Thymus (tissue), 11 donors: ENCODE results near the gene NPNT. TPM values are rescaled to one million over a fixed set of nuclear protein-coding genes. Genes with fewer than 3 reads are reported as not detected.

Experiments
- DNase-seq, 9 donors: peaks; one replicate each; pipeline ENCODE4 v3.0.0-alpha.2; 2013; ENCODE audit warnings: low spot score in 9 of 9, low read depth in 6 of 9, missing footprints in 1 of 9
- H3K27ac ChIP-seq, 2 donors: one replicate each; pipeline ENCODE4 v1.5.1; 2013; ENCODE audit warnings: control low read depth in 1 of 2, low read depth in 1 of 2, low read length in 1 of 2, mild to moderate bottlenecking in 1 of 2, moderate library complexity in 1 of 2
- H3K27me3 ChIP-seq, 2 donors: one replicate each; pipeline ENCODE4 v1.5.1; 2013; ENCODE audit warnings: low read length in 1 of 2; ENCODE audit not compliant: control insufficient read depth in 2 of 2, insufficient read depth in 1 of 2
- H3K36me3 ChIP-seq, 2 donors: one replicate each; pipeline ENCODE4 v1.5.1; 2013; ENCODE audit warnings: low read length in 1 of 2, mild to moderate bottlenecking in 1 of 2, moderate library complexity in 1 of 2; ENCODE audit not compliant: control insufficient read depth in 2 of 2, insufficient read depth in 2 of 2
- H3K4me1 ChIP-seq, 2 donors: one replicate each; pipeline ENCODE4 v1.5.1; 2013; ENCODE audit warnings: low read length in 2 of 2; ENCODE audit not compliant: control insufficient read depth in 2 of 2, insufficient read depth in 2 of 2
- H3K4me3 ChIP-seq, 2 donors: one replicate each; pipeline ENCODE4 v1.5.1; 2013; ENCODE audit warnings: low read length in 2 of 2, control low read depth in 1 of 2, mild to moderate bottlenecking in 1 of 2
- H3K9me3 ChIP-seq, 2 donors: one replicate each; pipeline ENCODE4 v1.5.1; 2013; ENCODE audit warnings: low read length in 1 of 2, mild to moderate bottlenecking in 1 of 2; ENCODE audit not compliant: control insufficient read depth in 2 of 2, insufficient read depth in 1 of 2
- WGBS: extraction: QIAGEN DNeasy Blood & Tissue Kit; methylation state at CpG from one replicate; pipeline ENCODE4 v1.1.7; 2013; 5-methylcytosine and 5-hydroxymethylcytosine counted together
- polyA plus RNA-seq: library from polyadenylated mRNA; stranded (reverse); fragments of 200-250 nt; gene quantifications from one replicate; pipeline ENCODE4 v1.2.3, GENCODE V29; 2013
- total RNA-seq: library from RNA; stranded (reverse); fragments of 120-200 nt; gene quantifications from one replicate; pipeline ENCODE4 v1.2.4, GENCODE V29; 2013
- donor health status: healthy.

Gene NPNT
- total and polyA plus RNA-seq, 2 donors = 22.2 to 41.8 TPM

- WGBS = 85% methylated on average over 4 of the region's 4 CpGs
These were observed 61.3 kb downstream of the NPNT start for GRCh38 chr4:105956569-105956968.

GRCh38 chr4:105957680-105958079 lies 62.4 kb downstream of the NPNT start:
- H3K27ac ChIP-seq = no peak overlapping the region
- no peaks in the 10 kb centered on the region for H3K36me3 ChIP-seq
- WGBS = 91% methylated on average over 4 of the region's 4 CpGs

More at GRCh38 chr4:105956569-105956968, 61.3 kb downstream of the NPNT start:
- DNase-seq = no peak
- Histone ChIP-seq H3K36me3 (no peaks in the 10 kb centered on the region), H3K27ac (no peak overlapping the region), H3K27me3 (no peaks in the 10 kb centered on the region), H3K4me3 (no peak overlapping the region), H3K4me1 (no peaks in the 10 kb centered on the region), H3K9me3 (no peaks in the 10 kb centered on the region)

GRCh38 chr4:105963461-105964400 lies 68.5 kb downstream of the NPNT start:
- Histone ChIP-seq H3K4me1 (no peaks in the 10 kb centered on the region), H3K36me3 (no peaks in the 10 kb centered on the region), H3K27ac (no peak overlapping the region), H3K27me3 (no peaks in the 10 kb centered on the region), H3K9me3 (no peaks in the 10 kb centered on the region), H3K4me3 (no peak overlapping the region)
- 95% methylated on average over 3 of the region's 3 CpGs for WGBS
- no peak for DNase-seq

More at GRCh38 chr4:105957680-105958079, 62.4 kb downstream of the NPNT start:
- Histone ChIP-seq H3K27me3 (no peaks in the 10 kb centered on the region), H3K4me1 (no peaks in the 10 kb centered on the region), H3K9me3 (no peaks in the 10 kb centered on the region), H3K4me3 (no peak overlapping the region)
- no peak for DNase-seq

- no peaks in the 10 kb centered on the region for H3K4me1 ChIP-seq
- no peaks in the 10 kb centered on the region for H3K36me3 ChIP-seq
- no peak for DNase-seq
- no peak overlapping the region for H3K27ac ChIP-seq
- no peak overlapping the region for H3K4me3 ChIP-seq
- 91% methylated on average over 6 of the region's 6 CpGs for WGBS
- no peaks in the 10 kb centered on the region for H3K9me3 ChIP-seq
- no peaks in the 10 kb centered on the region for H3K27me3 ChIP-seq
These were observed 70.0 kb downstream of the NPNT start for GRCh38 chr4:105965183-105965800.

- Histone ChIP-seq H3K27me3 (no peaks in the 10 kb centered on the region), H3K27ac (no peak overlapping the region), H3K9me3 (no peaks in the 10 kb centered on the region), H3K4me1 (no peaks in the 10 kb centered on the region), H3K36me3 (no peaks in the 10 kb centered on the region), H3K4me3 (no peak overlapping the region)
- DNase-seq = no peak
These were observed 70.8 kb downstream of the NPNT start for GRCh38 chr4:105966051-105966450.

GRCh38 chr4:105967058-105967658 lies 71.9 kb downstream of the NPNT start:
- Histone ChIP-seq H3K4me1 (no peaks in the 10 kb centered on the region), H3K4me3 (no peak overlapping the region), H3K36me3 (no peaks in the 10 kb centered on the region), H3K27ac (no peak overlapping the region), H3K27me3 (no peaks in the 10 kb centered on the region), H3K9me3 (no peaks in the 10 kb centered on the region)
- DNase-seq = no peak
- 84% methylated on average over 10 of the region's 10 CpGs for WGBS

- 98% methylated on average over 2 of the region's 2 CpGs for WGBS
- no peaks in the 10 kb centered on the region for H3K36me3 ChIP-seq
- H3K27me3 ChIP-seq = no peaks in the 10 kb centered on the region
- H3K4me3 ChIP-seq = no peak overlapping the region
- no peak overlapping the region for H3K27ac ChIP-seq
- H3K9me3 ChIP-seq = no peaks in the 10 kb centered on the region
- no peak for DNase-seq
- H3K4me1 ChIP-seq = no peaks in the 10 kb centered on the region
These were observed 74.3 kb downstream of the NPNT start for GRCh38 chr4:105969575-105969974.

GRCh38 chr4:105970371-105970770 lies 75.1 kb downstream of the NPNT start:
- H3K9me3 ChIP-seq = no peaks in the 10 kb centered on the region
- no peak overlapping the region for H3K27ac ChIP-seq
- no peaks in the 10 kb centered on the region for H3K36me3 ChIP-seq
- no peaks in the 10 kb centered on the region for H3K27me3 ChIP-seq
- H3K4me3 ChIP-seq = no peak overlapping the region
- no peaks in the 10 kb centered on the region for H3K4me1 ChIP-seq
- 95% methylated on average over 1 of the region's 1 CpG for WGBS
- DNase-seq = no peak

- Histone ChIP-seq H3K4me3 (no peak overlapping the region), H3K27ac (no peak overlapping the region), H3K9me3 (no peaks in the 10 kb centered on the region), H3K4me1 (no peaks in the 10 kb centered on the region), H3K27me3 (no peaks in the 10 kb centered on the region), H3K36me3 (no peaks in the 10 kb centered on the region)
- 96% methylated on average over 4 of the region's 4 CpGs for WGBS
- no peak for DNase-seq
These were observed 75.8 kb downstream of the NPNT start for GRCh38 chr4:105971036-105971435.
